Gastrocnemius medialis (tissue), 4 donors: ENCODE results near the gene LCLAT1. TPM values are rescaled to one million over a fixed set of nuclear protein-coding genes. Genes with fewer than 3 reads are reported as not detected.

Source experiments
- ATAC-seq, 2 donors: fragments of 150-250 bp; one replicate each; pipeline ENCODE4 v1.9.1; 2016
- DNase-seq, 2 donors: peaks; one replicate each; pipeline ENCODE4 v3.0.0-alpha.2; 2019
- H3K27ac ChIP-seq, 4 donors: fragments of 200-600 bp; sonication (generic); 1 replicate in 1 of 4; 2 replicates in 3 of 4; pipeline ENCODE4 v1.5.1; 2016 to 2018; ENCODE audit warnings: mild to moderate bottlenecking in 2 of 4, moderate library complexity in 1 of 4
- H3K27me3 ChIP-seq, 3 donors: fragments of 200-600 bp; sonication (generic) in 2 of 3; 1 replicate in 1 of 3; 2 replicates in 2 of 3; pipeline versions ENCODE4 v1.5.1 to v1.6.0; 2016 to 2019; ENCODE audit warnings: mild to moderate bottlenecking in 1 of 3, moderate library complexity in 1 of 3
- H3K36me3 ChIP-seq, 2 donors: fragments of 200-600 bp; sonication (generic) in 1 of 2; one replicate each; pipeline ENCODE4 v1.5.1; 2017 to 2018
- H3K4me1 ChIP-seq, 2 donors: fragments of 200-600 bp; sonication (generic) in 1 of 2; one replicate each; pipeline ENCODE4 v1.5.1; 2016 to 2017; ENCODE audit warnings: mild to moderate bottlenecking in 2 of 2
- H3K4me3 ChIP-seq, 4 donors: fragments of 200-600 bp; sonication (generic) in 3 of 4; 1 replicate in 1 of 4; 2 replicates in 3 of 4; pipeline ENCODE4 v1.5.1; 2016 to 2019; ENCODE audit warnings: mild to moderate bottlenecking in 2 of 4
- H3K9me3 ChIP-seq, 3 donors: fragments of 200-600 bp; sonication (generic) in 2 of 3; 1 replicate in 1 of 3; 2 replicates in 2 of 3; pipeline ENCODE4 v1.5.1; 2016 to 2019
- POLR2A ChIP-seq, 2 donors: fragments of 450-650 bp; IDR thresholded peaks; one replicate each; pipeline ENCODE4 v1.6.1; 2017; ENCODE audit warnings: antibody characterized with exemption in 2 of 2, mild to moderate bottlenecking in 2 of 2, moderate library complexity in 2 of 2
- in situ Hi-C, 4 donors: fragments of 200-750 bp; cut with MboI; loops; one replicate each; pipeline versions ENCODE4 v1.15.0 to v1.8.0; 2017; ENCODE audit warnings: low sequenced_read_pairs in 4 of 4
- intact Hi-C: fragments of 100-400 bp; cut with DNase I; formaldehyde crosslinking; loops from one replicate; pipeline ENCODE4 v1.15.1; 2023; ENCODE audit warnings: low total_unique reads
- total RNA-seq, 4 donors: library from RNA; depleted of rRNA; stranded (reverse); fragments of >200 nt; gene quantifications; one replicate each; pipeline versions ENCODE4 v1.1.0 to v1.2.3, GENCODE V29; 2016
- TF ChIP-seq, protein P1 (sequence below), 5 experiments: fragments of 450-650 bp in 3 of 5; fragments of 200-600 bp in 2 of 5; sonication (generic) in 2 of 5; IDR thresholded peaks in 4 of 5; conservative IDR thresholded peaks in 1 of 5; 1 replicate in 4 of 5; 2 replicates in 1 of 5; pipeline ENCODE4 v1.5.1; 2016 to 2019; ENCODE audit warnings: antibody characterized with exemption in 5 of 5, mild to moderate bottlenecking in 3 of 5, moderate library complexity in 3 of 5

Gene LCLAT1
- total RNA-seq, 4 donors from 2014 or later: 4.3 to 14.5 (median 11.3) TPM

DNA sequence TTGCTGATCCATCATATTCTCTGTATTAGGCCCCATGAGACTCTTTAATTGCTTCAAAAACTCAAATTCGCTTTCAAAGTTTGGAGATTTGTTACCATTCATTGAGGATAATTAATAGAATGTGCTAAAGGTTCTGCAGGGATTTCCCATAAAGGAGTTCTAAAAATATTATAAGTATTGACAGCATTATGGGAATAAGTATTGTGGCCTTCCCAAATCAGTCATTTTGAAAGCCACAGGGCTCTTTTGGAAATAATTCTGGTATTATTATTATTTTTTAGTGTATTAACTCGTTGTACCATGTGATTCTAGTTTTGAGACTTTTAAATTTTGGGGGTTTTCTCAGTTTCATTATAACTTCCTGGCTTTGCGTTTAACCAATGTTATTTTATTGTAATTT lies 37.1 kb downstream of the LCLAT1 start:
- DNase-seq (no peak), ATAC-seq (no peak)
- H3K27me3 ChIP-seq: no peaks in the 10 kb centered on the region
- H3K36me3 ChIP-seq: no peaks in the 10 kb centered on the region
- intact Hi-C loops: no loop called here
- H3K4me3 ChIP-seq: no peak overlapping the region
- peaks cover 0 to 32% of the 10 kb centered on the region in 2 donors for H3K4me1 ChIP-seq
- no peak overlapping the region for H3K27ac ChIP-seq
- in situ Hi-C loops: no loop called here
- no peak for TF ChIP-seq POLR2A (IDR thresholded peaks at IDR 0.05)
- TF ChIP-seq, protein P1, sequence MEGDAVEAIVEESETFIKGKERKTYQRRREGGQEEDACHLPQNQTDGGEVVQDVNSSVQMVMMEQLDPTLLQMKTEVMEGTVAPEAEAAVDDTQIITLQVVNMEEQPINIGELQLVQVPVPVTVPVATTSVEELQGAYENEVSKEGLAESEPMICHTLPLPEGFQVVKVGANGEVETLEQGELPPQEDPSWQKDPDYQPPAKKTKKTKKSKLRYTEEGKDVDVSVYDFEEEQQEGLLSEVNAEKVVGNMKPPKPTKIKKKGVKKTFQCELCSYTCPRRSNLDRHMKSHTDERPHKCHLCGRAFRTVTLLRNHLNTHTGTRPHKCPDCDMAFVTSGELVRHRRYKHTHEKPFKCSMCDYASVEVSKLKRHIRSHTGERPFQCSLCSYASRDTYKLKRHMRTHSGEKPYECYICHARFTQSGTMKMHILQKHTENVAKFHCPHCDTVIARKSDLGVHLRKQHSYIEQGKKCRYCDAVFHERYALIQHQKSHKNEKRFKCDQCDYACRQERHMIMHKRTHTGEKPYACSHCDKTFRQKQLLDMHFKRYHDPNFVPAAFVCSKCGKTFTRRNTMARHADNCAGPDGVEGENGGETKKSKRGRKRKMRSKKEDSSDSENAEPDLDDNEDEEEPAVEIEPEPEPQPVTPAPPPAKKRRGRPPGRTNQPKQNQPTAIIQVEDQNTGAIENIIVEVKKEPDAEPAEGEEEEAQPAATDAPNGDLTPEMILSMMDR (IDR thresholded peaks at IDR 0.05 in 4 of 5, conservative IDR thresholded peaks at IDR 0.05 in 1 of 5): no peak
- no peaks in the 10 kb centered on the region for H3K9me3 ChIP-seq

DNA sequence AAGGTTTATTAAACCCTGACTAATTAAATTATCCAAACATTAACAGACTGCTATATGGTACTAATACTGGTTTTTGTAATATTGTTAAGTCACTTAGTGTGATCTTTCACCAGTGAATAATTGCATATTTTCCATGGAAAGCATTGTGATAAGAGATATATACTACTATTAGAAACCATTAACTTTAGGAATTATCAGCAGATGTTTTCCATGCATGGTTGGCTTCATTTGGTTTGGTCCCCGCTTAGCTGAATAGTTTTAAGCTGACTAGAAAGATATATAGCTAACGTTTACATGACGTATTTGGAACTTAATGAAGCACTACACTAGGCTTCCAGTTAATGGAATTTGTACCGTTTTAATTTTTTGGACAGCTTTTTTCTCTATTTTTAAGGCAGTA lies 37.9 kb downstream of the LCLAT1 start:
- Histone ChIP-seq H3K27me3 (no peaks in the 10 kb centered on the region), H3K27ac (no peak overlapping the region), H3K4me3 (no peak overlapping the region), H3K9me3 (no peaks in the 10 kb centered on the region), H3K4me1 (peaks cover 0 to 32% of the 10 kb centered on the region in 2 donors), H3K36me3 (no peaks in the 10 kb centered on the region)
- TF ChIP-seq POLR2A (IDR thresholded peaks at IDR 0.05): no peak
- TF ChIP-seq, protein P1 (IDR thresholded peaks at IDR 0.05 in 4 of 5, conservative IDR thresholded peaks at IDR 0.05 in 1 of 5): no peak
- in situ Hi-C loops: no loop called here
- intact Hi-C loops: no loop called here
- ATAC-seq: no peak
- DNase-seq: no peak

GRCh38 chr2:30486655-30487054 lies 39.6 kb downstream of the LCLAT1 start:
- ATAC-seq (no peak), DNase-seq (no peak)
- no peaks in the 10 kb centered on the region for H3K9me3 ChIP-seq
- in situ Hi-C loops: no loop called here
- intact Hi-C loops: no loop called here
- no peaks in the 10 kb centered on the region for H3K27me3 ChIP-seq
- no peak overlapping the region for H3K27ac ChIP-seq
- no peak overlapping the region for H3K4me3 ChIP-seq
- no peak for TF ChIP-seq POLR2A (IDR thresholded peaks at IDR 0.05)
- TF ChIP-seq, protein P1 (IDR thresholded peaks at IDR 0.05 in 4 of 5, conservative IDR thresholded peaks at IDR 0.05 in 1 of 5): no peak
- peaks cover 3 to 30% of the 10 kb centered on the region in 2 donors for H3K4me1 ChIP-seq
- H3K36me3 ChIP-seq: no peaks in the 10 kb centered on the region

DNA sequence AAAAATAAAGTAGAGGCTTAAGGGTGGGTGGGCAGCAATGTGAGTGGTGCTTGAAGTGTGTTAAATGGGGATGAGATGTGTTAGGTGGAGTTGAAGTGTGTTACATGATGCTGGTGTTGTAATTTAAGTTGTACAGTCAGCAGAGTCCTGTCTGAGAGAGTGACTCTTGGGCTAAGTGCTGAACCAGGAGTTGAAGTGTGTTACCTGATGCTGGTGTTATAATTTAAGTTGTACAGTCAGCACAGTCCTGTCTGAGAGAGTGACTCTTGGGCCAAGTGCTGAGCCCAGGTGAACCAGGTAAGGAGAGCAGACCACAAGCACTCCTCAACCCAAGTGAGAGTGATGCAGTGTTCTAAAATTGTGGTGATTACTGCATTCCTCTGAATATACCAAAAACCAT lies 40.6 kb downstream of the LCLAT1 start:
- ATAC-seq (peak; percentile 62 to 86), DNase-seq (no peak)
- Histone ChIP-seq H3K27ac (no peak overlapping the region), H3K9me3 (no peaks in the 10 kb centered on the region), H3K4me1 (peaks cover 9 to 36% of the 10 kb centered on the region in 2 donors), H3K27me3 (no peaks in the 10 kb centered on the region), H3K36me3 (no peaks in the 10 kb centered on the region), H3K4me3 (no peak overlapping the region)
- in situ Hi-C loops (no loop called here), intact Hi-C loops (no loop called here)
- TF ChIP-seq, protein P1 (IDR thresholded peaks at IDR 0.05 in 4 of 5, conservative IDR thresholded peaks at IDR 0.05 in 1 of 5): no peak

DNA sequence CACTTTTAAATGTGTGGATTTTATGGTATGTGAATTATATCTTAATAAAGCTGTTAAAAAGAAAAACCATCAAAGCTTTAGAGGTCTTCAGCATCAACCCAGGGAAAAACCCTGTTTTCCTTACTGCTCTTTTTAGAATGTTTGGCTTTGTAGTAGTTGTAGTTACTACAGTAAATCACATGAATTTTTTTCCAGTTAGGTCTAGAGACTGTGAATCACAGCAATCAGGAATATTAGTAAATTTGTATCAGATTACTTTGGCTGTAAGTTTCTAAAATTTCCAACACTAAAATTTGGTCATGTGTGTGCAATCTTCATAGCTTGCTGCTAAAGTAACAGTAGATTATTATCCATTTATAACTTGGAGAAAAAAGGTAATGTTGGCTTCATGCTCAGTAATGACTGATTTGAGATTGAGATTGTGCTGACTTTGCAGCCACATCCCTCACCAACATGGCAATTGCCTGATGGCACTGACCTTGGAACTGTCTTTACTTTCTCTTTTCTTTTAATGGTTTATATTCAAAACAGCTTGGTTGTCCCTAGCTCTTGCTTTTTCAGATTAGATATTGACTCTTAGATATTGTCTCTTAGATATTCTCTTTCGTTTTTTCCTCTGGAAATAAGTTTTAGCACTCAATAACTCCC lies 41.1 kb downstream of the LCLAT1 start:
- H3K27ac ChIP-seq: no peak overlapping the region
- DNase-seq (no peak), ATAC-seq (no peak)
- no peaks in the 10 kb centered on the region for H3K9me3 ChIP-seq
- no peaks in the 10 kb centered on the region for H3K36me3 ChIP-seq
- no peak overlapping the region for H3K4me3 ChIP-seq
- TF ChIP-seq, protein P1 (IDR thresholded peaks at IDR 0.05 in 4 of 5, conservative IDR thresholded peaks at IDR 0.05 in 1 of 5): no peak
- no peak for TF ChIP-seq POLR2A (IDR thresholded peaks at IDR 0.05)
- H3K4me1 ChIP-seq: peaks cover 14 to 41% of the 10 kb centered on the region in 2 donors
- in situ Hi-C loops (no loop called here), intact Hi-C loops (no loop called here)
- H3K27me3 ChIP-seq: no peaks in the 10 kb centered on the region
